ENCODE results near the gene THSD4. TPM values are rescaled to one million over a fixed set of nuclear protein-coding genes. Genes with fewer than 3 reads are reported as not detected.

The THSD4 gene
- total RNA-seq, 1 experiment from 2014 or later = 0.29 TPM

DNA sequence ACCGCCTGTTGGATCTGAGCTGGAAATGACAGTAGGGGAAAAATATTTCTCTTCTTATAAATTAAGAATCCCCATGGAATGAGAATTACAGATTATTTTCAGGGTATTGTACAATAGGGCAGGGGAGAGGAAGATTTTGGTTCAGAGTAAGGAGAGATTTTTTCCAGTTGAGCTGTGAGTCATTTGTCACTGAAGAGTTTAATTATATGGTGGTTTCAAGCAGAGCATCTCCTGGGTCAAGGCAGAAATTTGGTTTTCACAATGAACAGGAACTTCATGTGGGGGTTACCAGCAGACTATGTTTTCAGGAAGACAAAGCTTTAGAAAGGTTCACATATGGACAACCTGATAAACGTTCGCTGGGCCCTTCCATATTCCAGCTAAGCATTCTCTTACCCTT lies 512.3 kb downstream of the THSD4 start:
- ChIA-PET POLR2A (no interaction called here), CTCF (no interaction called here)
- BruUV-seq (replicated peaks) = no TSS peak
- intact Hi-C loops (cut with micrococcal nuclease; ENCODE audit: unreplicated experiment) = no loop called here
- H3K9me3 ChIP-seq = no peaks in the 10 kb centered on the region
- no peaks in the 10 kb centered on the region for H3K27me3 ChIP-seq (replicated peaks; ENCODE audit: control insufficient read depth, insufficient read depth, low read length)
- no peaks in the 10 kb centered on the region for H3K27me3 Mint-ChIP-seq (ENCODE audit: insufficient read depth, unreplicated experiment)
- H3K36me3 Mint-ChIP-seq (ENCODE audit: insufficient read depth, unreplicated experiment) = no peaks in the 10 kb centered on the region
- H3K4me1 Mint-ChIP-seq (ENCODE audit: low read depth, unreplicated experiment) = no peaks in the 10 kb centered on the region
- H3K36me3 ChIP-seq (ENCODE audit: control insufficient read depth, insufficient read depth, low read length) = no peaks in the 10 kb centered on the region
- H3K9me3 Mint-ChIP-seq (ENCODE audit: unreplicated experiment) = peaks cover 7% of the 10 kb centered on the region
- H3K4me3 ChIP-seq (ENCODE audit: low read depth, low read length) = no peak overlapping the region
- DNase-seq = no peak
- H3K4me3 Mint-ChIP-seq (ENCODE audit: unreplicated experiment) = no peak overlapping the region
- H3K4me1 ChIP-seq = no peaks in the 10 kb centered on the region
- no peak for TF ChIP-seq CTCF (IDR thresholded peaks at IDR 0.05; ENCODE audit: insufficient read depth in 1 of 2, low read depth in 1 of 2, low read length in 1 of 2, severe bottlenecking in 1 of 2, unreplicated experiment in 1 of 2)
- H3K27ac Mint-ChIP-seq (ENCODE audit: unreplicated experiment) = no peak overlapping the region

DNA sequence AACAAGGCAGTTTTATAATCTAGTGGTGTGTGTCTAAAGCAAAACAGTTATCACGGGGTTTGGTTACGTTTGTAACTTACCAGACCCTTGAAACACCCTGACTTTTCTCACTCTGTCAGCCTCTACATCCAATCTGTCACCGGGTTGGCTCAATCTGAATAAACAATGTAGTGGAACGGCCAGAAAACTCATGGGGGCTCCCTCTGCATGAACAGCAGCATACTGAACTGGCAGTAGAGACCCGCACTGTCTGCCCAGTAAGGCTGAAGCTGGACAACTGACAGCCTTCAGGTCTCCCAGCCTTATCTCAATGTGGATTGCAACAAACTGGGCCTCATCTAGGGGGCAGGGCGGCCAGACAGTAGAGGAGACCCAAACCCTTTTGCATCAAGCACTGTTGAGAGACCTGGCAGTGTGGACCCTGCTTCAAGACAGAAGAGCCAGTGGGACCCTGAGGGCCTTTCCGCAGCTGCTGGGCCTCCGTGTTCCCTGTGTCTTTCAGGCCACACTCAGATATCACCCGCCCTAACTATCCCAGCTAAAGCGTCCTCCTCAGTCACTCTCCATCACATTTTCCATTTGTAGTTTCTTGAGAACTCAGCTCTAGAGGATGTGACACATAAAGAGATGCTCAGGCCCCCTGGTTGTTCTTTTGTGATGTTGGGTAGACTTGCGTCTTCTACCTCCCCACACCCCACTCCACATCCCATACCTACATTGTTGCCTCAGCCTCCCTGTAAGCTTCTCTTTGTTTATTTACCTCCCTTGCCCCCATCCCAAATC lies 513.9 kb downstream of the THSD4 start:
- no TSS peak for BruUV-seq (replicated peaks)
- Histone ChIP-seq H3K4me3 (ENCODE audit: low read depth, low read length) (no peak overlapping the region), H3K36me3 (ENCODE audit: control insufficient read depth, insufficient read depth, low read length) (no peaks in the 10 kb centered on the region), H3K4me1 (no peaks in the 10 kb centered on the region), H3K27me3 (replicated peaks; ENCODE audit: control insufficient read depth, insufficient read depth, low read length) (no peaks in the 10 kb centered on the region), H3K9me3 (no peaks in the 10 kb centered on the region)
- ChIA-PET POLR2A (interaction anchor here (0.7 kb wide), 1 partner anchor 28 kb away, joined by 3 read pairs; no protein-coding TSS in a partner anchor), CTCF (no interaction called here)
- H3K27me3 Mint-ChIP-seq (ENCODE audit: insufficient read depth, unreplicated experiment) = no peaks in the 10 kb centered on the region
- no peak for DNase-seq
- no peaks in the 10 kb centered on the region for H3K36me3 Mint-ChIP-seq (ENCODE audit: insufficient read depth, unreplicated experiment)
- no peak overlapping the region for H3K4me3 Mint-ChIP-seq (ENCODE audit: unreplicated experiment)
- intact Hi-C loops (cut with micrococcal nuclease; ENCODE audit: unreplicated experiment) = no loop called here
- H3K27ac Mint-ChIP-seq (ENCODE audit: unreplicated experiment) = no peak overlapping the region
- H3K4me1 Mint-ChIP-seq (ENCODE audit: low read depth, unreplicated experiment) = no peaks in the 10 kb centered on the region
- H3K9me3 Mint-ChIP-seq (ENCODE audit: unreplicated experiment) = peaks cover 7% of the 10 kb centered on the region
- TF ChIP-seq CTCF (IDR thresholded peaks at IDR 0.05; ENCODE audit: insufficient read depth in 1 of 2, low read depth in 1 of 2, low read length in 1 of 2, severe bottlenecking in 1 of 2, unreplicated experiment in 1 of 2) = no peak

GRCh38 chr15:71629781-71630474 lies 514.7 kb downstream of the THSD4 start:
- no peak overlapping the region for H3K4me3 Mint-ChIP-seq (ENCODE audit: unreplicated experiment)
- H3K27me3 Mint-ChIP-seq (ENCODE audit: insufficient read depth, unreplicated experiment) = no peaks in the 10 kb centered on the region
- Histone ChIP-seq H3K27me3 (replicated peaks; ENCODE audit: control insufficient read depth, insufficient read depth, low read length) (no peaks in the 10 kb centered on the region), H3K36me3 (ENCODE audit: control insufficient read depth, insufficient read depth, low read length) (no peaks in the 10 kb centered on the region), H3K4me1 (no peaks in the 10 kb centered on the region), H3K4me3 (ENCODE audit: low read depth, low read length) (no peak overlapping the region), H3K9me3 (no peaks in the 10 kb centered on the region)
- CTCF ChIA-PET = no interaction called here
- POLR2A ChIA-PET = interaction anchor here (0.7 kb wide), 1 partner anchor 28 kb away, joined by 3 read pairs; no protein-coding TSS in a partner anchor
- no peaks in the 10 kb centered on the region for H3K4me1 Mint-ChIP-seq (ENCODE audit: low read depth, unreplicated experiment)
- intact Hi-C loops (cut with micrococcal nuclease; ENCODE audit: unreplicated experiment) = no loop called here
- no peak overlapping the region for H3K27ac Mint-ChIP-seq (ENCODE audit: unreplicated experiment)
- peaks cover under 1% of the 10 kb centered on the region for H3K9me3 Mint-ChIP-seq (ENCODE audit: unreplicated experiment)
- no peaks in the 10 kb centered on the region for H3K36me3 Mint-ChIP-seq (ENCODE audit: insufficient read depth, unreplicated experiment)
- no peak for TF ChIP-seq CTCF (IDR thresholded peaks at IDR 0.05; ENCODE audit: insufficient read depth in 1 of 2, low read depth in 1 of 2, low read length in 1 of 2, severe bottlenecking in 1 of 2, unreplicated experiment in 1 of 2)
- BruUV-seq (replicated peaks) = no TSS peak
- no peak for DNase-seq
